Raji (cell line): ENCODE measurements around the gene FKBP10.

ENCODE experiments used
- POLR2A ChIP-seq: IDR thresholded peaks from 2 replicates; pipeline ENCODE4 v1.6.1; 2011; ENCODE audit warnings: low read depth, low read length, control low read depth; ENCODE audit not compliant: insufficient read depth

FKBP10 gene

GRCh38 chr17:41812381-41813151, at the start of gene FKBP10:
FKBP10 (plus strand) TSS chr17:41813004; CDS start chr17:41813035, 31 bp downstream.
- TF ChIP-seq POLR2A = no peak

GRCh38 chr17:41763327-41763726, 49.5 kb upstream of the FKBP10 start:
- TF ChIP-seq POLR2A = no peak

- no peak for TF ChIP-seq POLR2A
Measured at GRCh38 chr17:41766135-41766534, 46.7 kb upstream of the FKBP10 start.

GRCh38 chr17:41767324-41768042, 45.3 kb upstream of the FKBP10 start:
- no peak for TF ChIP-seq POLR2A

GRCh38 chr17:41768682-41769288, 44.0 kb upstream of the FKBP10 start:
- TF ChIP-seq POLR2A = no peak

- no peak for TF ChIP-seq POLR2A
Measured at GRCh38 chr17:41769346-41769862, 43.4 kb upstream of the FKBP10 start.

- no peak for TF ChIP-seq POLR2A
Measured at GRCh38 chr17:41769985-41770384, 42.8 kb upstream of the FKBP10 start.

GRCh38 chr17:41771389-41772206, 41.2 kb upstream of the FKBP10 start:
- TF ChIP-seq POLR2A = peak; percentile 53

GRCh38 chr17:41772218-41772585, 40.6 kb upstream of the FKBP10 start:
- TF ChIP-seq POLR2A = no peak

GRCh38 chr17:41772586-41773189, 40.1 kb upstream of the FKBP10 start:
- no peak for TF ChIP-seq POLR2A

- TF ChIP-seq POLR2A = no peak
Measured at GRCh38 chr17:41773190-41773588, 39.6 kb upstream of the FKBP10 start.

- TF ChIP-seq POLR2A = no peak
Measured at GRCh38 chr17:41773731-41774193, 39.0 kb upstream of the FKBP10 start.

- no peak for TF ChIP-seq POLR2A
Measured at GRCh38 chr17:41775394-41776226, 37.2 kb upstream of the FKBP10 start.
